ENCODE measurements around the gene TES. TPM values are rescaled to one million over a fixed set of nuclear protein-coding genes. Genes with fewer than 3 reads are reported as not detected.

Gene TES
- total and polyA plus RNA-seq, 2 of the 13 experiments (the other 11 are each of a cell fraction or from before 2014, with no cell fraction given) = 21.6 to 23.0 TPM

- TF ChIP-seq, protein P1, sequence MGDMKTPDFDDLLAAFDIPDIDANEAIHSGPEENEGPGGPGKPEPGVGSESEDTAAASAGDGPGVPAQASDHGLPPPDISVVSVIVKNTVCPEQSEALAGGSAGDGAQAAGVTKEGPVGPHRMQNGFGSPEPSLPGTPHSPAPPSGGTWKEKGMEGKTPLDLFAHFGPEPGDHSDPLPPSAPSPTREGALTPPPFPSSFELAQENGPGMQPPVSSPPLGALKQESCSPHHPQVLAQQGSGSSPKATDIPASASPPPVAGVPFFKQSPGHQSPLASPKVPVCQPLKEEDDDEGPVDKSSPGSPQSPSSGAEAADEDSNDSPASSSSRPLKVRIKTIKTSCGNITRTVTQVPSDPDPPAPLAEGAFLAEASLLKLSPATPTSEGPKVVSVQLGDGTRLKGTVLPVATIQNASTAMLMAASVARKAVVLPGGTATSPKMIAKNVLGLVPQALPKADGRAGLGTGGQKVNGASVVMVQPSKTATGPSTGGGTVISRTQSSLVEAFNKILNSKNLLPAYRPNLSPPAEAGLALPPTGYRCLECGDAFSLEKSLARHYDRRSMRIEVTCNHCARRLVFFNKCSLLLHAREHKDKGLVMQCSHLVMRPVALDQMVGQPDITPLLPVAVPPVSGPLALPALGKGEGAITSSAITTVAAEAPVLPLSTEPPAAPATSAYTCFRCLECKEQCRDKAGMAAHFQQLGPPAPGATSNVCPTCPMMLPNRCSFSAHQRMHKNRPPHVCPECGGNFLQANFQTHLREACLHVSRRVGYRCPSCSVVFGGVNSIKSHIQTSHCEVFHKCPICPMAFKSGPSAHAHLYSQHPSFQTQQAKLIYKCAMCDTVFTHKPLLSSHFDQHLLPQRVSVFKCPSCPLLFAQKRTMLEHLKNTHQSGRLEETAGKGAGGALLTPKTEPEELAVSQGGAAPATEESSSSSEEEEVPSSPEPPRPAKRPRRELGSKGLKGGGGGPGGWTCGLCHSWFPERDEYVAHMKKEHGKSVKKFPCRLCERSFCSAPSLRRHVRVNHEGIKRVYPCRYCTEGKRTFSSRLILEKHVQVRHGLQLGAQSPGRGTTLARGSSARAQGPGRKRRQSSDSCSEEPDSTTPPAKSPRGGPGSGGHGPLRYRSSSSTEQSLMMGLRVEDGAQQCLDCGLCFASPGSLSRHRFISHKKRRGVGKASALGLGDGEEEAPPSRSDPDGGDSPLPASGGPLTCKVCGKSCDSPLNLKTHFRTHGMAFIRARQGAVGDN (CRISPR knock-in tag; IDR thresholded peaks at IDR 0.05) = peak; percentile 67
- no peak; a peak in 1 of 4 replicates for TF ChIP-seq HMGXB4 (CRISPR knock-in tag; IDR thresholded peaks at IDR 0.05; ENCODE audit: borderline replicate concordance in 1 of 2, low read depth in 1 of 2)
- TF ChIP-seq, protein P2, sequence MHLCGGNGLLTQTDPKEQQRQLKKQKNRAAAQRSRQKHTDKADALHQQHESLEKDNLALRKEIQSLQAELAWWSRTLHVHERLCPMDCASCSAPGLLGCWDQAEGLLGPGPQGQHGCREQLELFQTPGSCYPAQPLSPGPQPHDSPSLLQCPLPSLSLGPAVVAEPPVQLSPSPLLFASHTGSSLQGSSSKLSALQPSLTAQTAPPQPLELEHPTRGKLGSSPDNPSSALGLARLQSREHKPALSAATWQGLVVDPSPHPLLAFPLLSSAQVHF (CRISPR knock-in tag; IDR thresholded peaks at IDR 0.05) = no peak
- TF ChIP-seq PRDM4 (CRISPR knock-in tag; IDR thresholded peaks at IDR 0.05; ENCODE audit: borderline replicate concordance) = no peak
- TF ChIP-seq SIX4 (CRISPR knock-in tag; IDR thresholded peaks at IDR 0.05) = no peak
- no peak for TF ChIP-seq ZNF772 (CRISPR knock-in tag; IDR thresholded peaks at IDR 0.05)
- TF ChIP-seq GTF2F1 (IDR thresholded peaks at IDR 0.05; ENCODE audit: low read length) = no peak
- peak; percentile 64 for TF ChIP-seq NFYC (CRISPR knock-in tag; IDR thresholded peaks at IDR 0.05)
- peak; percentile 65; the same call in 1 of the 2 replicates for TF ChIP-seq TOPORS (CRISPR knock-in tag; IDR thresholded peaks at IDR 0.05)
- no peak for TF ChIP-seq NR3C1 (CRISPR knock-in tag; IDR thresholded peaks at IDR 0.05)
- TF ChIP-seq ZNF546 (CRISPR knock-in tag; conservative IDR thresholded peaks at IDR 0.05) = no peak
- no peak for TF ChIP-seq HOXA9 (CRISPR knock-in tag; IDR thresholded peaks at IDR 0.05; ENCODE audit: borderline replicate concordance)
- no peak for TF ChIP-seq GPBP1L1 (CRISPR knock-in tag; IDR thresholded peaks at IDR 0.05)
- no peak for TF ChIP-seq ZNF350 (CRISPR knock-in tag; IDR thresholded peaks at IDR 0.05; ENCODE audit: borderline replicate concordance, low read depth)
- no peak for TF ChIP-seq ZNF619 (CRISPR knock-in tag; IDR thresholded peaks at IDR 0.05)
- no peak for TF ChIP-seq HOMEZ (CRISPR knock-in tag; IDR thresholded peaks at IDR 0.05; ENCODE audit: low read depth)
Measured at GRCh38 chr7:116210345-116211005, at the start of gene TES (continued).

Data from HepG2 (cell line).